Testis (tissue), 3 donors: Measurements from ENCODE around the gene MYO7B. TPM values are rescaled to one million over a fixed set of nuclear protein-coding genes. Genes with fewer than 3 reads are reported as not detected.

Source experiments
- DNase-seq: peaks from one replicate; pipeline ENCODE4 v3.0.0-alpha.2; 2019
- H3K27ac ChIP-seq, 2 donors: fragments of 200-600 bp; sonication (generic); one replicate each; pipeline ENCODE4 v1.5.1; 2019
- H3K27me3 ChIP-seq: fragments of 200-600 bp; sonication (generic); one replicate; pipeline ENCODE4 v1.5.1; 2019
- H3K36me3 ChIP-seq: fragments of 200-600 bp; sonication (generic); one replicate; pipeline ENCODE4 v1.5.1; 2017; ENCODE audit warnings: low read depth; ENCODE audit errors: missing control alignments
- H3K4me1 ChIP-seq: fragments of 200-600 bp; sonication (generic); one replicate; pipeline ENCODE4 v1.5.1; 2019
- H3K4me3 ChIP-seq, 2 donors: fragments of 200-600 bp; sonication (generic); one replicate each; pipeline ENCODE4 v1.5.1; 2017 to 2019
- H3K9me3 ChIP-seq: fragments of 200-600 bp; sonication (generic); one replicate; pipeline ENCODE4 v1.5.1; 2017
- CTCF ChIP-seq, 3 experiments: fragments of 450-650 bp in 2 of 3; fragments of 200-600 bp in 1 of 3; sonication (generic) in 1 of 3; IDR thresholded peaks; one replicate each; pipeline ENCODE4 v1.5.1; 2016 to 2019; ENCODE audit warnings: antibody characterized with exemption in 3 of 3, mild to moderate bottlenecking in 2 of 3, moderate library complexity in 1 of 3
- POLR2A ChIP-seq: fragments of 450-650 bp; IDR thresholded peaks from one replicate; pipeline ENCODE4 v1.6.1; 2017; ENCODE audit warnings: antibody characterized with exemption, mild to moderate bottlenecking, moderate library complexity
- WGBS, 2 donors: methylation state at CpG; one replicate each; pipeline ENCODE4 v1.1.5; 2018; 5-methylcytosine and 5-hydroxymethylcytosine counted together
- intact Hi-C: fragments of 100-400 bp; cut with DNase I; formaldehyde crosslinking; loops from one replicate; pipeline ENCODE4 v1.15.1; 2023; ENCODE audit warnings: low total_unique reads
- polyA plus RNA-seq: library from polyadenylated mRNA; stranded (reverse); fragments of 350-450 nt; fragmentation: Illumina TruSeq; extraction: RNeasy Lipid Tissue Mini Kit (QIAGEN cat#74804); gene quantifications from one replicate; pipeline ENCODE4 v1.2.3, GENCODE V29; 2014; ENCODE audit warnings: low read depth, low replicate concordance; ENCODE audit not compliant: insufficient read depth
- total RNA-seq, 2 donors: library from RNA; depleted of rRNA; stranded (reverse); fragments of >200 nt; gene quantifications; one replicate each; pipeline ENCODE4 v1.2.3, GENCODE V29; 2016

Gene MYO7B
- total and polyA plus RNA-seq, 3 donors from 2014 or later = 3.6 to 5.6 (median 4.2) TPM

- TF ChIP-seq POLR2A = no peak
- no peak for TF ChIP-seq CTCF (IDR thresholded peaks at IDR 0.05)
- no peaks in the 10 kb centered on the region for H3K27me3 ChIP-seq
- no peaks in the 10 kb centered on the region for H3K9me3 ChIP-seq
- H3K27ac ChIP-seq = no peak overlapping the region
- H3K36me3 ChIP-seq = no peaks in the 10 kb centered on the region
- H3K4me1 ChIP-seq = no peaks in the 10 kb centered on the region
- H3K4me3 ChIP-seq = no peak overlapping the region
- no peak for DNase-seq
- 89 to 90% methylated on average over 17 to 28 of the region's 28 CpGs for WGBS, 2 donors
- intact Hi-C loops = no loop called here
Measured at GRCh38 chr2:127626917-127627739, 91.6 kb downstream of the MYO7B start.

- intact Hi-C loops = no loop called here
- TF ChIP-seq CTCF (IDR thresholded peaks at IDR 0.05) (no peak), POLR2A (no peak)
- H3K36me3 ChIP-seq = no peaks in the 10 kb centered on the region
- no peaks in the 10 kb centered on the region for H3K9me3 ChIP-seq
- H3K4me1 ChIP-seq = no peaks in the 10 kb centered on the region
- H3K4me3 ChIP-seq = no peak overlapping the region
- no peaks in the 10 kb centered on the region for H3K27me3 ChIP-seq
- DNase-seq = no peak
- H3K27ac ChIP-seq = no peak overlapping the region
- 89 to 99% methylated on average over 15 to 18 of the region's 18 CpGs for WGBS, 2 donors
Measured at GRCh38 chr2:127627740-127628571, 92.5 kb downstream of the MYO7B start.

- Histone ChIP-seq H3K36me3 (no peaks in the 10 kb centered on the region), H3K9me3 (no peaks in the 10 kb centered on the region), H3K4me1 (peaks cover under 1% of the 10 kb centered on the region), H3K27me3 (no peaks in the 10 kb centered on the region), H3K4me3 (no peak overlapping the region), H3K27ac (no peak overlapping the region)
- DNase-seq = no peak
- TF ChIP-seq CTCF (IDR thresholded peaks at IDR 0.05) (no peak), POLR2A (no peak)
- intact Hi-C loops = no loop called here
- WGBS, 2 donors = 83 to 85% methylated on average over 11 to 17 of the region's 17 CpGs
Measured at GRCh38 chr2:127628767-127629614, 93.5 kb downstream of the MYO7B start.

- DNase-seq = no peak
- 86% methylated on average over 9 of the region's 9 CpGs; no CpG with 5 or more reads in 1 of the 2 donors for WGBS, 2 donors
- no peak for TF ChIP-seq CTCF (IDR thresholded peaks at IDR 0.05)
- TF ChIP-seq POLR2A = no peak
- no peaks in the 10 kb centered on the region for H3K9me3 ChIP-seq
- no peak overlapping the region for H3K27ac ChIP-seq
- peaks cover 2% of the 10 kb centered on the region for H3K4me1 ChIP-seq
- H3K27me3 ChIP-seq = no peaks in the 10 kb centered on the region
- H3K4me3 ChIP-seq = no peak overlapping the region
- intact Hi-C loops = no loop called here
- H3K36me3 ChIP-seq = no peaks in the 10 kb centered on the region
Measured at GRCh38 chr2:127629637-127630036, 94.2 kb downstream of the MYO7B start.
